Pons (tissue), 1 donor: ENCODE results near the gene MYO1C.
"Not testable (repeated sequence)": the region's sequence is repeated elsewhere in the genome, so short reads cannot be mapped to it uniquely, and the experiment has no call there.

Experiments
- DNase-seq: peaks from one replicate; pipeline ENCODE4 v3.0.0-alpha.2; 2016; ENCODE audit warnings: low spot score

The MYO1C gene

GRCh38 chr17:1422885-1423284, 69.6 kb downstream of the MYO1C start:
- no peak for DNase-seq

GRCh38 chr17:1421470-1421869, 71.0 kb downstream of the MYO1C start:
- no peak for DNase-seq

GRCh38 chr17:1420981-1421380, 71.5 kb downstream of the MYO1C start:
- no peak for DNase-seq

GRCh38 chr17:1420163-1420562, 72.3 kb downstream of the MYO1C start:
- no peak for DNase-seq

- DNase-seq = not testable (repeated sequence)
Observed at GRCh38 chr17:1418476-1418875, 74.0 kb downstream of the MYO1C start.

GRCh38 chr17:1416414-1416813, 76.1 kb downstream of the MYO1C start:
- DNase-seq = no peak

GRCh38 chr17:1414634-1415033, 77.9 kb downstream of the MYO1C start:
- DNase-seq = no peak
